Measurements from ENCODE around the gene PRKAR2B.

DNA sequence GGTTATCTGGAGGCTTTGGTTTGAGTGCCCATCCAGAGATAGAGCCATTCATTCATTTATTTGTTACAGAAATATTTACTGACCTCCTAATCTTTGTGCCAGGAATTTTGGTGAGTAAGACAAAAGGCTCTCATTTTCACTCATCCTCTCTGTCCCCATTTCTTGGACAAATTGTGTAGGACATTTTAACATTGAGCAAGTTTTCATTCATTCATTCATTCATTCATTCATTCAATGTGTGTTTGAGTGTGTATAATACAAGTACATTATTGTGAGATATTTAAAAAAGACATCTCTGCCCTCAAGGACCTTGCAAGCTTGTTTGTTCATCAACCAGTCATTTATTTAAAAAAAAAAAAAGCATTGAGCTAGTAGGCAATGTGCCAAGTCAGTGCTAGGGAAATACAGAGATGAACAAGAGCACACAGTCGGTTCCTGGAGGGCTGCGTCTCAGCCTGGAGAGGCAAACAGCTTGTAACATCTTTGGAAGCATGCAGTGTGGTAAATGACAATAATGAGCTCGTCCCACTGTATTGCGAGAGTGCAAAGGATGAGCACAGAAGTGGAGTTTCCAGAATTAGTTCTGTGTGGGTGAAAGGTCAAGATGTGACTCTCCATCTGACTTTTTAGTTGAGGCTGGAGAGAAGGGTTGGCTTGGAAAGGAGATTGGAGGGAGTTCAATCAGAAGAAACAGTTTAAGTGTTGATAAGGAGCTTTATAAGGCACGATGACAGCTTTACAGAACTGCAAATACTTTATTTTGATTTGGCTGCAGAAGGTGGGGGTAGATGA lies 73.8 kb downstream of the PRKAR2B start:
- TF ChIP-seq EZH2 (IDR thresholded peaks at IDR 0.05), result no peak
- TF ChIP-seq, protein P1, sequence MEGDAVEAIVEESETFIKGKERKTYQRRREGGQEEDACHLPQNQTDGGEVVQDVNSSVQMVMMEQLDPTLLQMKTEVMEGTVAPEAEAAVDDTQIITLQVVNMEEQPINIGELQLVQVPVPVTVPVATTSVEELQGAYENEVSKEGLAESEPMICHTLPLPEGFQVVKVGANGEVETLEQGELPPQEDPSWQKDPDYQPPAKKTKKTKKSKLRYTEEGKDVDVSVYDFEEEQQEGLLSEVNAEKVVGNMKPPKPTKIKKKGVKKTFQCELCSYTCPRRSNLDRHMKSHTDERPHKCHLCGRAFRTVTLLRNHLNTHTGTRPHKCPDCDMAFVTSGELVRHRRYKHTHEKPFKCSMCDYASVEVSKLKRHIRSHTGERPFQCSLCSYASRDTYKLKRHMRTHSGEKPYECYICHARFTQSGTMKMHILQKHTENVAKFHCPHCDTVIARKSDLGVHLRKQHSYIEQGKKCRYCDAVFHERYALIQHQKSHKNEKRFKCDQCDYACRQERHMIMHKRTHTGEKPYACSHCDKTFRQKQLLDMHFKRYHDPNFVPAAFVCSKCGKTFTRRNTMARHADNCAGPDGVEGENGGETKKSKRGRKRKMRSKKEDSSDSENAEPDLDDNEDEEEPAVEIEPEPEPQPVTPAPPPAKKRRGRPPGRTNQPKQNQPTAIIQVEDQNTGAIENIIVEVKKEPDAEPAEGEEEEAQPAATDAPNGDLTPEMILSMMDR (IDR thresholded peaks at IDR 0.05), result no peak
- no peak for TF ChIP-seq EZH2phosphoT487 (IDR thresholded peaks at IDR 0.05)

Data from neural progenitor cell (in vitro differentiated cells).